Fibroblast of lung (primary cell): Measurements from ENCODE around the gene FRMD4A.

Experiments used
- EZH2 ChIP-seq: IDR thresholded peaks from 2 replicates; pipeline ENCODE4 v1.5.1; 2012; ENCODE audit warnings: low read length, control low read depth, mild to moderate bottlenecking; ENCODE audit errors: missing control alignments
- TF ChIP-seq, protein P1 (sequence below), 2 donors: IDR thresholded peaks in 1 of 2; conservative IDR thresholded peaks in 1 of 2; 1 replicate in 1 of 2; 2 replicates in 1 of 2; pipeline ENCODE4 v1.5.1; 2011 to 2012; ENCODE audit warnings: low read length in 2 of 2, control low read depth in 1 of 2, inconsistent platforms in 1 of 2, low read depth in 1 of 2, mild to moderate bottlenecking in 1 of 2

DNA sequence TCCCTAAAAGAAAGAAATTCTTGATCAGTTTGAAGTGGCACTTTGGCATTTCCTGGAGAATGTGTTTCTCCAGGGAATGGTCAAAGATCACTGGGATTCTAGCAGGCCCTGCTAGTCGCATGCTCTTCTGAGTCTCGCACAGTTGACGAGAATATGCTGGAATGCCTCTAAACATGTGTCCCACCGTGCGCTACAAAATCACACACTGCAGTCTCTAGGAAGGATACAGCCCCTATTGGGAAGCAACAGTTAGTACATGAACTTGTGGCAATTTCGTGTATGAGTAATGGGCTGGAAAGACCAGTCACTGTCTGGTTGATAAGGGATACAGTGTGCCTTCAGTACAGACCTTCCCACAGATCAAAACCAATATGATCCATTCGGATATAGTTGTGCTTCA is 486.1 kb downstream of the FRMD4A start:
- TF ChIP-seq, protein P1, sequence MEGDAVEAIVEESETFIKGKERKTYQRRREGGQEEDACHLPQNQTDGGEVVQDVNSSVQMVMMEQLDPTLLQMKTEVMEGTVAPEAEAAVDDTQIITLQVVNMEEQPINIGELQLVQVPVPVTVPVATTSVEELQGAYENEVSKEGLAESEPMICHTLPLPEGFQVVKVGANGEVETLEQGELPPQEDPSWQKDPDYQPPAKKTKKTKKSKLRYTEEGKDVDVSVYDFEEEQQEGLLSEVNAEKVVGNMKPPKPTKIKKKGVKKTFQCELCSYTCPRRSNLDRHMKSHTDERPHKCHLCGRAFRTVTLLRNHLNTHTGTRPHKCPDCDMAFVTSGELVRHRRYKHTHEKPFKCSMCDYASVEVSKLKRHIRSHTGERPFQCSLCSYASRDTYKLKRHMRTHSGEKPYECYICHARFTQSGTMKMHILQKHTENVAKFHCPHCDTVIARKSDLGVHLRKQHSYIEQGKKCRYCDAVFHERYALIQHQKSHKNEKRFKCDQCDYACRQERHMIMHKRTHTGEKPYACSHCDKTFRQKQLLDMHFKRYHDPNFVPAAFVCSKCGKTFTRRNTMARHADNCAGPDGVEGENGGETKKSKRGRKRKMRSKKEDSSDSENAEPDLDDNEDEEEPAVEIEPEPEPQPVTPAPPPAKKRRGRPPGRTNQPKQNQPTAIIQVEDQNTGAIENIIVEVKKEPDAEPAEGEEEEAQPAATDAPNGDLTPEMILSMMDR (conservative IDR thresholded peaks at IDR 0.05 in 1 of 2, IDR thresholded peaks at IDR 0.05 in 1 of 2; ENCODE audit: low read depth in 1 of 2, low read length in 2 of 2), result no peak
- TF ChIP-seq EZH2, result no peak
